ENCODE data around the gene RIMBP2. TPM values are rescaled to one million over a fixed set of nuclear protein-coding genes. Genes with fewer than 3 reads are reported as not detected.

Gene RIMBP2
- total RNA-seq, 1 experiment from 2014 or later: not detected

GRCh38 chr12:130444986-130445385 lies 271.1 kb downstream of the RIMBP2 start:
- Mint-ChIP-seq H3K4me1 (ENCODE audit: insufficient read depth, unreplicated experiment) (no peaks in the 10 kb centered on the region), H3K27ac (ENCODE audit: low read depth, unreplicated experiment) (no peak overlapping the region), H3K4me3 (ENCODE audit: unreplicated experiment) (no peak overlapping the region), H3K27me3 (ENCODE audit: insufficient read depth, unreplicated experiment) (no peaks in the 10 kb centered on the region), H3K9me3 (ENCODE audit: unreplicated experiment) (peaks cover 8% of the 10 kb centered on the region), H3K36me3 (ENCODE audit: insufficient read depth, unreplicated experiment) (no peaks in the 10 kb centered on the region)
- no TSS peak for BruUV-seq (replicated peaks)
- TF ChIP-seq CTCF (IDR thresholded peaks at IDR 0.05; ENCODE audit: unreplicated experiment): no peak
- POLR2A ChIA-PET: no interaction called here
- CTCF ChIA-PET: interaction anchor here (0.6 to 0.8 kb wide), 4 partner anchors 20 to 1978 kb away, joined by 3 read pairs; no protein-coding TSS in a partner anchor
- intact Hi-C loops (cut with micrococcal nuclease): no loop called here
- DNase-seq (ENCODE audit: unreplicated experiment): no peak

GRCh38 chr12:130444061-130444460 lies 272.0 kb downstream of the RIMBP2 start:
- no peak overlapping the region for H3K4me3 Mint-ChIP-seq (ENCODE audit: unreplicated experiment)
- no TSS peak for BruUV-seq (replicated peaks)
- no peaks in the 10 kb centered on the region for H3K36me3 Mint-ChIP-seq (ENCODE audit: insufficient read depth, unreplicated experiment)
- no peak overlapping the region for H3K27ac Mint-ChIP-seq (ENCODE audit: low read depth, unreplicated experiment)
- DNase-seq (ENCODE audit: unreplicated experiment): no peak
- no peak for TF ChIP-seq CTCF (IDR thresholded peaks at IDR 0.05; ENCODE audit: unreplicated experiment)
- ChIA-PET CTCF (interaction anchor here (0.8 kb wide), 1 partner anchor 304 kb away, joined by 3 read pairs; no protein-coding TSS in a partner anchor), POLR2A (no interaction called here)
- H3K9me3 Mint-ChIP-seq (ENCODE audit: unreplicated experiment): peaks cover 17% of the 10 kb centered on the region
- intact Hi-C loops (cut with micrococcal nuclease): no loop called here
- H3K4me1 Mint-ChIP-seq (ENCODE audit: insufficient read depth, unreplicated experiment): no peaks in the 10 kb centered on the region
- H3K27me3 Mint-ChIP-seq (ENCODE audit: insufficient read depth, unreplicated experiment): no peaks in the 10 kb centered on the region

DNA sequence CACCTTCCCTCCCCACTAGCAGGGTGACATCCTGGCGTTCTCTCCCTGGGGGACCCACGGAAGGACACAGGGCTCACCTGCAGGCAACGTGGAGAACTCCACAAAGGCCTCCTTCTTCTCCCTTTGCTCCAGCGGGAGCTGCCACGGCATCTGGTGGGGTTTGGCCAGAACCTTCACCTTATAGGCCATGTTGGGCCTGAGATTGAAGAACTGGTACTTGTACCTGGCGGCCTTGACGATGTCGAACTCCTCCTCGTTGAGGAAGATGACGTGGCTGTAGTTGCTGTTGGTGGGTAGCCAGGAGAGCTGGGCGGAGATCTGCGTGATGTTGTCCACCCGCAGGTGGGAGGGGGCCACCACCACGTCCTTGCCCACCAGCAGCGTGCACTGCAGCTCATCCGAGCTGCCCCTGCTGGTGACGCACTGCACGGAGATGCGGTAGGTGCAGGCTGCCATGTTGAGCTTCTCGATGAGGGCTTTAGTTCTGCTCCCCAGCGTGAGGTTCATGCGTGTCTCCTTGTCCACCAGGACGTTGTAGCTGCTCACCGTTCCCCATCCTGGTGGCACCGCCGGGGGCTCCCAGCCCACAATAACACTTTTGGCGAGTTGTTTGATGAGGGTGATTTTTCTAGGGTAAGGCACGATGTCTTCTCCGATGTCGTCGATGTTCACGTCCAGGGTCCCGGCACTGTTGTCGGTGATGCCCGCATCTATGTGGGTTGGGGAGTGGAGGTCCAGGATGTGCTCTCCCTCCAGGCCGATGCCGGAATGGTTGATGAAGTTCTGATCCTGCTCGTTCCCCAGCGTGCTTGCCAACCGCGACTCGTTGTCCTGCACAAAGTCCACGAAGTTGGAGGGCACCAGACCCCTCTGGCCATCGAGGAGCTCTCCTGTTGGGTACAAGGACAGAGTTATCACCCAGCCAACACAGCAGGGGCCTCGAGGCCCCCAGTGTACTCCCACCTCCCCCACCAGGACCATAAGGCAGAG lies 274.0 kb downstream of the RIMBP2 start:
- no peak overlapping the region for H3K27ac Mint-ChIP-seq (ENCODE audit: low read depth, unreplicated experiment)
- no peak for TF ChIP-seq CTCF (IDR thresholded peaks at IDR 0.05; ENCODE audit: unreplicated experiment)
- BruUV-seq (replicated peaks): no TSS peak
- intact Hi-C loops (cut with micrococcal nuclease): no loop called here
- DNase-seq (ENCODE audit: unreplicated experiment): no peak
- CTCF ChIA-PET: interaction anchor here (0.6 to 1.3 kb wide), 2 partner anchors 41 to 44 kb away, joined by 3 read pairs; no protein-coding TSS in a partner anchor
- no peaks in the 10 kb centered on the region for H3K36me3 Mint-ChIP-seq (ENCODE audit: insufficient read depth, unreplicated experiment)
- no peaks in the 10 kb centered on the region for H3K4me1 Mint-ChIP-seq (ENCODE audit: insufficient read depth, unreplicated experiment)
- POLR2A ChIA-PET: no interaction called here
- peaks cover 21% of the 10 kb centered on the region for H3K9me3 Mint-ChIP-seq (ENCODE audit: unreplicated experiment)
- no peak overlapping the region for H3K4me3 Mint-ChIP-seq (ENCODE audit: unreplicated experiment)
- no peaks in the 10 kb centered on the region for H3K27me3 Mint-ChIP-seq (ENCODE audit: insufficient read depth, unreplicated experiment)

GRCh38 chr12:130440411-130441080 lies 275.6 kb downstream of the RIMBP2 start:
- Mint-ChIP-seq H3K36me3 (ENCODE audit: insufficient read depth, unreplicated experiment) (no peaks in the 10 kb centered on the region), H3K9me3 (ENCODE audit: unreplicated experiment) (peaks cover 21% of the 10 kb centered on the region), H3K4me3 (ENCODE audit: unreplicated experiment) (no peak overlapping the region), H3K27me3 (ENCODE audit: insufficient read depth, unreplicated experiment) (no peaks in the 10 kb centered on the region), H3K27ac (ENCODE audit: low read depth, unreplicated experiment) (no peak overlapping the region), H3K4me1 (ENCODE audit: insufficient read depth, unreplicated experiment) (no peaks in the 10 kb centered on the region)
- TF ChIP-seq CTCF (IDR thresholded peaks at IDR 0.05; ENCODE audit: unreplicated experiment): no peak
- CTCF ChIA-PET: interaction anchor here (0.6 kb wide), 1 partner anchor 15 kb away, joined by 3 read pairs; no protein-coding TSS in a partner anchor
- POLR2A ChIA-PET: no interaction called here
- no peak for DNase-seq (ENCODE audit: unreplicated experiment)
- intact Hi-C loops (cut with micrococcal nuclease): no loop called here
- no TSS peak for BruUV-seq (replicated peaks)

All from MCF 10A (cell line).